Esophagus (tissue), 2 donors: ENCODE results near the gene MPDU1. TPM values are rescaled to one million over a fixed set of nuclear protein-coding genes. Genes with fewer than 3 reads are reported as not detected.

Experiments used
- H3K27ac ChIP-seq, 2 donors: one replicate each; pipeline ENCODE4 v1.5.1; 2013; ENCODE audit warnings: low read depth in 2 of 2, mild to moderate bottlenecking in 2 of 2, inconsistent platforms in 1 of 2, low read length in 1 of 2, moderate library complexity in 1 of 2
- H3K27me3 ChIP-seq, 2 donors: one replicate each; pipeline ENCODE4 v1.6.1; 2013; ENCODE audit warnings: low read length in 2 of 2, control low read depth in 1 of 2, mild to moderate bottlenecking in 1 of 2; ENCODE audit not compliant: insufficient read depth in 2 of 2, control insufficient read depth in 1 of 2
- H3K36me3 ChIP-seq, 2 donors: one replicate each; pipeline ENCODE4 v1.6.1; 2013; ENCODE audit warnings: low read length in 1 of 2; ENCODE audit not compliant: control insufficient read depth in 2 of 2, insufficient read depth in 2 of 2
- H3K4me1 ChIP-seq, 2 donors: one replicate each; pipeline ENCODE4 v1.6.1; 2013; ENCODE audit warnings: low read length in 1 of 2; ENCODE audit not compliant: control insufficient read depth in 2 of 2, insufficient read depth in 2 of 2
- H3K4me3 ChIP-seq, 2 donors: one replicate each; pipeline ENCODE4 v1.5.1; 2013; ENCODE audit warnings: low read length in 2 of 2, mild to moderate bottlenecking in 2 of 2, low read depth in 1 of 2, moderate library complexity in 1 of 2
- H3K9me3 ChIP-seq, 2 donors: one replicate each; pipeline ENCODE4 v1.6.1; 2013; ENCODE audit warnings: mild to moderate bottlenecking in 2 of 2, low read depth in 1 of 2, low read length in 1 of 2, moderate library complexity in 1 of 2; ENCODE audit not compliant: control insufficient read depth in 2 of 2, insufficient read depth in 1 of 2
- WGBS, 2 donors: extraction: QIAGEN DNeasy Blood & Tissue Kit; methylation state at CpG; one replicate each; pipeline ENCODE4 v1.1.7; 2013; 5-methylcytosine and 5-hydroxymethylcytosine counted together
- polyA plus RNA-seq, 2 donors: library from polyadenylated mRNA; stranded (reverse); fragments of 200-250 nt; gene quantifications; one replicate each; pipeline ENCODE4 v1.2.3, GENCODE V29; 2013
- donor health status: healthy with polysubstance abuse.
- donor health status: Bipolar disorder and iron deficiency.

MPDU1 gene
- polyA plus RNA-seq, 2 donors, result 56.9 to 60.0 TPM

GRCh38 chr17:7559320-7560171 lies 24.1 kb upstream of the MPDU1 start:
- no peaks in the 10 kb centered on the region for H3K9me3 ChIP-seq
- H3K27me3 ChIP-seq, result no peaks in the 10 kb centered on the region
- H3K27ac ChIP-seq, result peak overlapping the region; percentile 91 to 98
- peaks cover 8 to 24% of the 10 kb centered on the region in 2 donors for H3K4me1 ChIP-seq
- H3K36me3 ChIP-seq, result peaks cover 0 to 9% of the 10 kb centered on the region in 2 donors
- no peak overlapping the region for H3K4me3 ChIP-seq
- WGBS, 2 donors, result 48 to 58% methylated on average over 18 of the region's 18 CpGs

GRCh38 chr17:7560172-7561027 lies 23.3 kb upstream of the MPDU1 start:
- Histone ChIP-seq H3K9me3 (no peaks in the 10 kb centered on the region), H3K4me1 (peaks cover 8 to 24% of the 10 kb centered on the region in 2 donors)
- 27 to 30% methylated on average over 22 of the region's 22 CpGs for WGBS, 2 donors

GRCh38 chr17:7561028-7561575 lies 22.6 kb upstream of the MPDU1 start:
- Histone ChIP-seq H3K27me3 (no peaks in the 10 kb centered on the region), H3K4me1 (peaks cover 8 to 24% of the 10 kb centered on the region in 2 donors), H3K9me3 (no peaks in the 10 kb centered on the region), H3K36me3 (peaks cover 6 to 20% of the 10 kb centered on the region in 2 donors), H3K4me3 (peak overlapping the region; percentile 72 to 76), H3K27ac (peak overlapping the region; percentile 88 to 94)
- 0% methylated on average over 32 of the region's 32 CpGs for WGBS, 2 donors

More at GRCh38 chr17:7560172-7561027, 23.3 kb upstream of the MPDU1 start:
- no peak overlapping the region for H3K4me3 ChIP-seq
- H3K36me3 ChIP-seq, result peaks cover 6 to 17% of the 10 kb centered on the region in 2 donors
- no peaks in the 10 kb centered on the region for H3K27me3 ChIP-seq
- peak overlapping the region; percentile 59 to 88 for H3K27ac ChIP-seq

- peaks cover 6 to 20% of the 10 kb centered on the region in 2 donors for H3K36me3 ChIP-seq
- peak within 1 kb of the TSS; percentile 72 to 76 for H3K4me3 ChIP-seq
- no peaks in the 10 kb centered on the region for H3K27me3 ChIP-seq
- peaks cover 8 to 24% of the 10 kb centered on the region in 2 donors for H3K4me1 ChIP-seq
- peak within 1 kb of the TSS; percentile 88 to 94 for H3K27ac ChIP-seq
- H3K9me3 ChIP-seq, result no peaks in the 10 kb centered on the region
- WGBS, 2 donors, result 0 to 1% methylated on average over 54 to 82 of the region's 82 CpGs
Measured at GRCh38 chr17:7561589-7562207, 22.0 kb upstream of the MPDU1 start, which contains the start of gene SENP3. Gene SENP3, plus strand, starts transcription at chr17:7561919. Its CDS starts 1,158 bp downstream, at chr17:7563077.

- H3K36me3 ChIP-seq, result peaks cover 6 to 20% of the 10 kb centered on the region in 2 donors
- H3K27me3 ChIP-seq, result no peaks in the 10 kb centered on the region
- H3K27ac ChIP-seq, result peak overlapping the region; percentile 88 to 94
- WGBS, 2 donors, result 0 to 1% methylated on average over 21 to 28 of the region's 28 CpGs
- peaks cover 8 to 24% of the 10 kb centered on the region in 2 donors for H3K4me1 ChIP-seq
- peak overlapping the region; percentile 72 to 76 for H3K4me3 ChIP-seq
- no peaks in the 10 kb centered on the region for H3K9me3 ChIP-seq
Measured at GRCh38 chr17:7562208-7562605, 21.4 kb upstream of the MPDU1 start.

- Histone ChIP-seq H3K27ac (no peak overlapping the region), H3K4me1 (peaks cover 7 to 16% of the 10 kb centered on the region in 2 donors), H3K27me3 (no peaks in the 10 kb centered on the region), H3K9me3 (no peaks in the 10 kb centered on the region), H3K36me3 (peaks cover 6 to 20% of the 10 kb centered on the region in 2 donors), H3K4me3 (no peak overlapping the region)
- 87 to 88% methylated on average over 29 to 30 of the region's 30 CpGs for WGBS, 2 donors
Measured at GRCh38 chr17:7563115-7563869, 20.4 kb upstream of the MPDU1 start.

GRCh38 chr17:7569571-7569970 lies 14.1 kb upstream of the MPDU1 start:
- no peak overlapping the region for H3K4me3 ChIP-seq
- H3K4me1 ChIP-seq, result peaks cover 0 to 2% of the 10 kb centered on the region in 2 donors
- no peak overlapping the region for H3K27ac ChIP-seq
- peaks cover 13 to 25% of the 10 kb centered on the region in 2 donors for H3K36me3 ChIP-seq
- H3K9me3 ChIP-seq, result no peaks in the 10 kb centered on the region
- H3K27me3 ChIP-seq, result no peaks in the 10 kb centered on the region
- WGBS, 2 donors, result 82 to 87% methylated on average over 5 of the region's 5 CpGs

- Histone ChIP-seq H3K9me3 (no peaks in the 10 kb centered on the region), H3K4me3 (no peak overlapping the region), H3K27me3 (no peaks in the 10 kb centered on the region), H3K4me1 (peaks cover 0 to 3% of the 10 kb centered on the region in 2 donors), H3K36me3 (peaks cover 11 to 23% of the 10 kb centered on the region in 2 donors), H3K27ac (no peak overlapping the region)
- 92 to 94% methylated on average over 10 of the region's 10 CpGs for WGBS, 2 donors
Measured at GRCh38 chr17:7570351-7570750, 13.3 kb upstream of the MPDU1 start.
